GM19328 (cell line): ENCODE measurements around the gene RTTN.
"Not testable (repeated sequence)": the region's sequence is repeated elsewhere in the genome, so short reads cannot be mapped to it uniquely, and the experiment has no call there.

Source experiments
- ATAC-seq: cut with Tn5 transposase; IDR thresholded peaks from one replicate; pipeline ENCODE4 v1.9.1; 2021; ENCODE audit warnings: mild to moderate bottlenecking, moderate library complexity; ENCODE audit not compliant: unreplicated experiment

Gene RTTN

GRCh38 chr18:69985239-69985638 is 220.2 kb downstream of the RTTN start:
- ATAC-seq, result no peak

- ATAC-seq, result no peak
These were observed 223.1 kb downstream of the RTTN start for GRCh38 chr18:69982417-69982816.

- ATAC-seq, result peak; percentile 57
These were observed 223.5 kb downstream of the RTTN start for GRCh38 chr18:69981948-69982347.

GRCh38 chr18:69980982-69981804 is 224.3 kb downstream of the RTTN start:
- ATAC-seq, result no peak

- no peak for ATAC-seq
These were observed 225.0 kb downstream of the RTTN start for GRCh38 chr18:69980509-69980908.

- ATAC-seq, result peak; percentile 56
These were observed 226.5 kb downstream of the RTTN start for GRCh38 chr18:69978732-69979715.

GRCh38 chr18:69975294-69975693 is 230.2 kb downstream of the RTTN start:
- not testable (repeated sequence) for ATAC-seq

- no peak for ATAC-seq
These were observed 231.1 kb downstream of the RTTN start for GRCh38 chr18:69974365-69974764.

GRCh38 chr18:69969491-69969890 is 236.0 kb downstream of the RTTN start:
- no peak for ATAC-seq

- ATAC-seq, result no peak
These were observed 237.4 kb downstream of the RTTN start for GRCh38 chr18:69968039-69968438.

GRCh38 chr18:69963196-69963595 is 242.3 kb downstream of the RTTN start:
- no peak for ATAC-seq

- no peak for ATAC-seq
These were observed 243.8 kb downstream of the RTTN start for GRCh38 chr18:69961718-69962117.

- ATAC-seq, result peak; percentile 53
These were observed 247.1 kb downstream of the RTTN start for GRCh38 chr18:69958422-69958821.

GRCh38 chr18:69957747-69958146 is 247.7 kb downstream of the RTTN start:
- ATAC-seq, result no peak

- ATAC-seq, result no peak
These were observed 248.5 kb downstream of the RTTN start for GRCh38 chr18:69956665-69957620.

GRCh38 chr18:69956057-69956456 is 249.4 kb downstream of the RTTN start:
- ATAC-seq, result no peak

- no peak for ATAC-seq
These were observed 250.6 kb downstream of the RTTN start for GRCh38 chr18:69954719-69955480.

- ATAC-seq, result no peak
These were observed 252.3 kb downstream of the RTTN start for GRCh38 chr18:69953191-69953590.
